Renal pelvis (tissue), 4 donors: ENCODE measurements around the gene FBLN1. TPM values are rescaled to one million over a fixed set of nuclear protein-coding genes. Genes with fewer than 3 reads are reported as not detected.
"Not testable (repeated sequence)": the region's sequence is repeated elsewhere in the genome, so short reads cannot be mapped to it uniquely, and the experiment has no call there.

Experiments used
- DNase-seq: peaks from one replicate; pipeline ENCODE4 v3.0.0-alpha.2; 2013
- polyA plus RNA-seq, 3 donors: library from polyadenylated mRNA; unstranded; fragments of 120-200 nt; gene quantifications; one replicate each; pipeline ENCODE4 v1.2.1, GENCODE V29; 2013; ENCODE audit not compliant: insufficient read length in 3 of 3

The FBLN1 gene
- polyA plus RNA-seq, 3 donors = 93.3 to 158 (median 115) TPM

DNA sequence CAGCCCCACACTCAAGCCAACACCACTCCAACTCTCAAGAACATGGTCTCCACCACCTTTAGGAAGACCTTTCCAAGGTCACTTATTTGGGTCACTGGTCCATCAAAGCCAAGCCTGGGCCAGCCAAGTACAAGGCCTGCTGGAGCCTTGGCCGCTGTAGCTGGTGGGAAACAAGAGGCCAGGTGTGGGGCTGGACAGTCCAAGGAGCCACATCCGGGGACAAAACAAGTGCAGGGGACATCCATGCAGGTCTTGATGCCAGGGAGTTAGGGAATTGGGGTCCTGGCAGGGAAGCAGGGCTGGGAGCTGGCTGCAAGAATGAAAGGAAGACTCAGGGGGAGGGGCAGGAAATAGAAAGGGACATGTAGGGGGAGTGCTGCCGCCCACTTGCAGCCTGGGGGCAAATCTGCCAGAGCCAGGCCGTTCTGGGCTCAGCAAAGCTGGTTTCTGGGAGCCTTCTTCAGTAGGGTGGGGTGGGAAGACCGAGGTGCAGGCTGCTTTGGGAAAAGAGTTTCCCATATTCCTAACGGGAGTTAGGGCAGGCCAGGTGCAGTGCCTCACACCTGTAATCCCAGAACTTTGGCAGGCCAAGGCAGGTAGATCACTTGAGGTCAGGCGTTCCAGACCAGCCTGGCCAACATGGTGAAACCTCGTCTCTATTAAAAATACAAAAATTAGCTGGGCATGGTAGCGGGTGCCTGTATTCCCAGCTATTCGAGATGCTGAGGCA lies 99.5 kb downstream of the FBLN1 start:
- DNase-seq = no peak

GRCh38 chr22:45602824-45603595 lies 100.3 kb downstream of the FBLN1 start:
- no peak for DNase-seq

GRCh38 chr22:45603619-45604018 lies 100.9 kb downstream of the FBLN1 start:
- DNase-seq = no peak

- not testable (repeated sequence) for DNase-seq
These were observed 105.4 kb downstream of the FBLN1 start for GRCh38 chr22:45608045-45608444.

DNA sequence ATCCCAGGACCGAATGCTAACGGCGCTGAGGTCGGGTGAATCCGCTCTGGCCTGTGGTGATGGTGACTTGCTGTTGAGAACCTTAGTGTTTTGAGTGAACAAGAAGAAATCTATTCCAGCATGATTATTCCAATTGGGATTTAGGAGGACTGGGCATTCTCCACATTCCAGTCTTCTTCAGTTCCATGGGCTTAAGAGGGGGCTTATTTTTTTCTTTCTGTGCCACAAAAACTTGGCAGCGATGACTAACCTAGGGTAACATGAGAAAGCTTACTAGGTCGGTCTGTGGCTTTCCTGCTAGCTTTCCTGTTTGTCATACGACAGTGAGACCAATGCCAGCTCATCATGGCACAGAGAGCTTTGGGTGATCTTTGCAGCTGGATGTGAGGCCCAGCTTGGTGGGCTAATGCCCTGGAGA lies 106.1 kb downstream of the FBLN1 start:
- no peak for DNase-seq

DNA sequence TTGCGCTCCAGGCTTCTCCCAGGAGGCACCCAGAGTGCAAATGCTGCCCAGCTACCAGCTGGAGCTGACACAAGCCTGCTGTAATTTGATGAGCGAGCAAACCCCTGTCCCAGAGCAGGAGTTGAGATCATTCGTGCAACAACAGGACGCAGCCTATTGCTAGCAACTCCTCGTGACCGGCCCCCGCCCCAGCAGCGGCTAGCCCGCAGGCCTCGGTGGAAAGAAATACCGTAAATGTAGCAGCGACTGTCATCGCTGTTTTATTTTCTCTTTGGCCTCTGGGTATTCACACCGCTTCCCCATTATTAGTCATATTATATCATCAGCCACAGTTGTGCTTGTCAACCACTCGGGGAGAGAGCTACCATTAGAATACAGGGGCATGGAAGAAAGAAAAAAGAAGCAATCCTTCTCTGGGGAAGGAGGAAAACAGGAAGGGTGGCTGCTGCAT lies 109.8 kb downstream of the FBLN1 start:
- DNase-seq = peak; percentile 57

- no peak for DNase-seq
These were observed 110.3 kb downstream of the FBLN1 start for GRCh38 chr22:45612940-45613339.

GRCh38 chr22:45615364-45615763 lies 112.7 kb downstream of the FBLN1 start:
- no peak for DNase-seq

GRCh38 chr22:45616432-45616831 lies 113.7 kb downstream of the FBLN1 start:
- DNase-seq = no peak

DNA sequence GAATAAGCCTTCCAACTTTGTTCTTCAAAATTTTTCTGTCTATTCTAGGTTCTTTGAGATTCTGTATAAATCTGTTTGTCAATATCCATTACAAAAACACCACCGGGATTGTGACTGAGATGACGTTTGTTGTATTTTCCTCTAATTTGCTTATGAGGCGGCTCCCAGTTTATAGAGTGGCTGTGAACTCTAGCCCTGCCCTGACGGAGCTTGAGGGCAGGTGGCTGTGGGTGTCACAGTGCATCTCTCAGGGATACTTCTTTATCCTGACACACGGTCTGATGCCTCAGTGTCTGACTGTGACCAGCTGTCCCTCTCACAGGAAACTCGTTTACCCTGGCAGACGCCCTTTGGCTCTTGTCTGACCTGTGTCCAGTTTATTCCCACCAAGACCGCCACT lies 115.3 kb downstream of the FBLN1 start:
- no peak for DNase-seq

DNA sequence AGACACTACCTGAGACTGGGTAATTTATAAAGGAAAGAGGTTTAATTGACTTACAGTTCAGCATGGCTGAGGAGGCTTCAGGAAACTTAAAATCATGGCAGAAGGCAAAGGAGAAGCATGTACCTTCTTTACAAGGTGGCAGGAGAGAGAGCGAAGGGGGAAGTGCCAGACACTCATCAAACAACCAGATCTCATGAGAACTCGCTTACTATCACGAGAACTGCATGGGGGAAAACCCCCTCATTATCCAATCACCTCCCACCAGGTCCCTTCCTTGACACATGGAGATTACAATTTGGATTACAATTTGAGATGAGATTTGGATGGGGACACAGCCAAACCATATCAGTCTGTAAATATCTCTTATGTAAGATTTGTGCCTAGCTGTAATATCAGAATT lies 118.0 kb downstream of the FBLN1 start:
- DNase-seq = no peak

DNA sequence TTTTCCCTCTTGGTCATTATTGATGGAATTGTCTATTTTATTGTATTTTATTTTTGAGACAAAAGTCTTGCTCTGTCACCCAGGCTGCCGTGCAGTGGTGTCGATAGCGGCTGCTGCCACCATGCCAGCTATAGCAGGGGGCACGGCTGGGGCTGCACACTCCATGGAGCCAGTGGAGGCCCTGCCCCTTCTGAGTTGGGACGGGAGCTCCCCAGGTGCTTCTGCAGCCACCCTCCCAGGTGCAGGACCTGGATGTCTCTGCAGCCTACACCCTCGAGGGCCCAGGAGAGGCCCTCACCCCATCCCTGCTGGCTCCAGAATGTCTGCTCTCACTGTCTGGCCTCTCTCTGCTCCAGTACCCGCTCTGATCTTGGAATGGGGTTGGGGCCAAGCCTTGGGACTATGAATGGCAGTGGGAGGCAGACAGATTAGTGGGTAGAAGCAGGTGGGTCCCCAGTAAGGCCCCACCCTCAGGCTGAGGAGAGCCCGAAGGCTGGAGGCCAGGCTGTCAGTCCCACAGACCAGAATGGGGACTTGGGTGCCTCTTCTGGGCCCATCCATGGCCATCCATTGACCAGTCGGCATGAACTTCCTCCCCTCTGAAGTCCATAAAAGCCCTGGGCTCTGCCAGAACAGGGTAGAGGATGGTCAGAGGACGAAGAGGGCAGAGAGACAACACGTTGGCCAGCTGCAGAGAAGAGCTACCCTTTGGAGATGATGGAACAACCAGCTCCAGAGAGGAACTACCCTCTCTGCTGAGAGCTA lies 119.3 kb downstream of the FBLN1 start:
- DNase-seq = no peak

- not testable (repeated sequence) for DNase-seq
These were observed 120.9 kb downstream of the FBLN1 start for GRCh38 chr22:45623464-45624145.

DNA sequence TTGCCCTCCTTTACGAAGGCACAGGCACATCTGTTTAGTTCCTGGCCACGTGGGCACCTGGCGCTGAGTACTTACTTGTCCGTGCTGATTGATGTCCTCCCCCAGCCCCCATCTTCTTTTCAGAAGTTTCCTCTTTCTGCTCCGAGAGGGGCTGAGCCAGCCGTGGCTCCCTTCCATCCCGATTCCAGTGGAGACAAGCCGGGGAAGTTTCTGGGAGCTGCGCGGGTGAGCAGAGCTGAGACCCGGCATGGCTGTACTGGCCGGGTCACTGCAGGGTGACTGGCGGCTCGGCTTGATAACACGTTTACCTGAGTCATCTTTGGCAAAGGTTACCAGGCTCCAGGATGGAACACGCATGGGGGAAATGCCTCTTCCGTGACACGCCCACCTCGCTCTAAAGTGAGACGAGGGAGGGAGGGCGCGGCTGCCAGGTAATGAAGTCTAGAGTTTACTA lies 123.5 kb downstream of the FBLN1 start:
- DNase-seq = no peak

DNA sequence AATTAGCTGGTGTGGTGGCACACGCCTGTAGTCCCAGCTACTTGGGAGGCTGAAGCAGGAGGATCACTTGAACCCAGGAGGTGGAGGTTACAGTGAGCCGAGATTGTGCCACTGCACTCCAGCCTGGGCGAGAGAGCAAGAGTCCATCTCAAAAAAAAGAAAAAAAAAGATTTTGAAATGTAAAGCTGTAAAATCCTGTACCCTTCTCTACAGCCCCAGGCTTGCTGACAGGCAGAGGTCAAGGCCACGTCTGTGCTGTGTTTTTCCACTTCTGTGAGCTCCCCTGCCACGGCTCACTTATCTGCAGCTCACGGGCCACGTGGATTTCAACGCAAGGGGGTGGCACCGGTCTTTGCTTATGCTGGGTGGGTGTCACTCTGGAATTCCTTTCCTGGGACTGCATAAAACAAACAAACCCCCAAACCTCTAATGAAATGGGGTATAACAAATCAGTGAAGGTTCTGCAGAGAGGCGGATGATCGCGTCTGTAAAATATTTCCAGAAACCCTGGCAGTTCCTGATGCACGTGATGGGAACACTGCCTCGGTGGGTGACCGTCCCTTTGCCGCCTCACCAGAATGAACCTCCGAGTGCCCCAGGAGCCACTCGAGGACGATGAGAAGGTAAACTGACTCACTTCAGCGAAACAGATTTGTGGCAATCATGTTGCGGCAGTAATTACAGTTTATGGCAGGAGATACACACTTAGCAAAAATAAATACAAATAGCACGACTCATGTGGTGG lies 125.0 kb downstream of the FBLN1 start:
- DNase-seq = no peak

- no peak for DNase-seq
These were observed 125.8 kb downstream of the FBLN1 start for GRCh38 chr22:45628515-45628914.

GRCh38 chr22:45629469-45630089 lies 126.9 kb downstream of the FBLN1 start:
- no peak for DNase-seq

- DNase-seq = no peak
These were observed 127.8 kb downstream of the FBLN1 start for GRCh38 chr22:45630436-45630835.

GRCh38 chr22:45631140-45631840 lies 128.6 kb downstream of the FBLN1 start:
- no peak for DNase-seq

DNA sequence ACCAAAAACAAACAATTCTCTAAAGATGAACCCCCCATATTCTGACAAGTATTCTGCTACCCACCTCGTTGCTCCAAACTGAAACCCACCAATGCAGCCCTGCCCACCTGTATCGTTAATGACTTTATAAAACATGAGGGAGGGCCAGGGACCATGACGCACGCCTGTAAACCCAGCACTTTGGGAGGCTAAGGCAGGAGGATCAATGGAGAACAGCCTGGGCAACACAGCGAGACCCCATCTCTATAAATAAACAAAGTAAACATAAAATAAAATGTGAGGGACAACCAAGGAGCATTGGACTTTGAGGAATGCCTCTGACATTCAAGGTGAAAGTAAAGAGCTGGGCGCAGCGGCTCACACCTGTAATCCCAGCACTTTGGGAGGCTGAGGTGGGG lies 129.2 kb downstream of the FBLN1 start:
- no peak for DNase-seq
